Prostate gland (tissue), 2 donors: Measurements from ENCODE around the gene SFXN3.

Experiments used
- CTCF ChIP-seq, 4 experiments: fragments of 200-600 bp in 2 of 4; fragments of 450-650 bp in 2 of 4; sonication (generic) in 2 of 4; IDR thresholded peaks; 1 replicate in 3 of 4; 2 replicates in 1 of 4; pipeline ENCODE4 v1.5.1; 2016 to 2019; ENCODE audit warnings: antibody characterized with exemption in 4 of 4, mild to moderate bottlenecking in 2 of 4, moderate library complexity in 2 of 4
- POLR2A ChIP-seq: fragments of 450-650 bp; IDR thresholded peaks from one replicate; pipeline ENCODE4 v1.6.1; 2016; ENCODE audit warnings: antibody characterized with exemption, mild to moderate bottlenecking
- POLR2AphosphoS5 ChIP-seq: sonication (generic); formaldehyde crosslinking; IDR thresholded peaks from one replicate; pipeline ENCODE4 v1.6.1; 2017; ENCODE audit warnings: antibody characterized with exemption

DNA sequence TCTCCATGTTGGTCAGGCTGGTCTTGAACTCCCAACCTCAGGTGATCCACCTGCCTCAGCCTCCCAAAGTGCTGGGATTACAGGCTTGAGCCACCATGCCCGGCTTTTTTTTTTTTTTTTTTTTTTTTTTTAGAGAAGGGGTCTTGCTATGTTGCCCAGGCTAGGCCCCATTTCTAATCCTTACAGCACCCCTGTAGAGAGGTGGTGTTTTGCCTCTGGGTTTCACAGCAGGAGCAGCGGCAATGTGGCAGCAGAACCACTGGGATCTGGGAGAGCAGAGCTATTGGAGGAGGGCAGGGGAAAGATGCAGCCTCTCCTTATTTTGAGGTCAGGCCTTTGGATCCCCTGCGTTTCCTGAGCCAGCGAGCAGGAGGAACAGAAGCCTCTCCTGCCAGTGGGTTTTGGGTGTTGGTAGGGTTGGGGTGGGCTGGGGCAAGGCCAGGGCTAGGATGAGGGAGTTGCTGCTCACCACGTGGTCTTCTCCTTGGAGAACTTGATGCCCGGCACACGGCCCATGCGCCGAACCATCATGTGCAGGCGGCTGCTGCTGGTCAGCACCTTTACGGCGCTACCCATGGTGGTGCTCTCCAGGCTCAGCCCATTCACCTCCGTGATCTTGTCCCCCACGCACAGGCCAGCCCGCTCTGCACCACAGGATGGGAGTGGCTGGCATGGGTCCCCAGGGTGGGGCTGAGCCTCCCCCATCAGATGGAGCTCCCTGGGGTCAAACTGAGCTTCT, 7.9 kb upstream of the SFXN3 start:
- TF ChIP-seq CTCF (IDR thresholded peaks at IDR 0.05): no peak
- no peak for TF ChIP-seq POLR2A
- no peak for TF ChIP-seq POLR2AphosphoS5
